SK-N-SH (cell line): Measurements from ENCODE around the gene HPRT1. TPM values are rescaled to one million over a fixed set of nuclear protein-coding genes. Genes with fewer than 3 reads are reported as not detected.
A peak's percentile ranks its signal among the peaks of the same experiment; 100 is the strongest.

Experiments used
- CTCF ChIA-PET: fragments of 300-600, 350-600 bp; formaldehyde crosslinking; extraction: SDS; loops from one replicate; lab custom pipeline; 2021; lab: Yijun Ruan, JAX
- POLR2A ChIA-PET: fragments of 350-600 bp; sonication (Branson Sonifier 250); formaldehyde crosslinking; extraction: SDS; loops from one replicate; lab custom pipeline; 2020; ENCODE audit warnings: antibody characterized with exemption, inconsistent platforms; lab: Yijun Ruan, JAX
- DNase-seq: peaks from one replicate; pipeline ENCODE4 v3.0.0; 2012
- H2AFZ ChIP-seq: fragments of 200-600 bp; sonication (generic); 2 replicates; pipeline ENCODE4 v1.8.1; 2016; ENCODE audit warnings: antibody characterized with exemption, mild to moderate bottlenecking, low read depth
- H3F3A ChIP-seq: fragments of 200-600 bp; sonication (generic); replicated peaks from 2 replicates; pipeline ENCODE3; 2016; ENCODE audit warnings: antibody characterized with exemption, mild to moderate bottlenecking; ENCODE audit not compliant: insufficient read depth
- H3K27ac ChIP-seq, 2 experiments: fragments of 200-500 bp in 1 of 2; fragments of 200-600 bp in 1 of 2; sonication (Bioruptor generic) in 1 of 2; sonication (generic), shearing (Covaris generic) in 1 of 2; 2 replicates each; pipeline versions ENCODE4 v1.5.1 to v1.6.1; 2014 to 2016; ENCODE audit warnings: low read depth in 2 of 2, inconsistent platforms in 1 of 2, low read length in 1 of 2, mild to moderate bottlenecking in 1 of 2, mixed read lengths in 1 of 2
- H3K27me3 ChIP-seq: fragments of 200-600 bp; sonication (generic), shearing (Covaris generic); 2 replicates; pipeline ENCODE4 v1.6.1; 2016; ENCODE audit warnings: mixed run types; ENCODE audit not compliant: insufficient read depth
- H3K36me3 ChIP-seq, 2 experiments: fragments of 200-500 bp in 1 of 2; fragments of 200-600 bp in 1 of 2; sonication (Bioruptor generic) in 1 of 2; sonication (generic) in 1 of 2; replicated peaks in 1 of 2; 2 replicates each; pipeline versions ENCODE3 to v1.5.1; 2014 to 2016; ENCODE audit warnings: low read length in 1 of 2, mild to moderate bottlenecking in 1 of 2; ENCODE audit not compliant: insufficient read depth in 2 of 2, control insufficient read depth in 1 of 2
- H3K4me1 ChIP-seq, 2 experiments: fragments of 200-500 bp in 1 of 2; fragments of 200-600 bp in 1 of 2; sonication (Bioruptor generic) in 1 of 2; sonication (generic), shearing (Covaris generic) in 1 of 2; 2 replicates each; pipeline versions ENCODE4 v1.5.1 to v1.6.1; 2014 to 2016; ENCODE audit warnings: low read depth in 1 of 2, low read length in 1 of 2, mixed run types in 1 of 2; ENCODE audit not compliant: insufficient read depth in 2 of 2, control insufficient read depth in 1 of 2
- H3K4me2 ChIP-seq: fragments of 200-600 bp; sonication (generic), shearing (Covaris generic); 2 replicates; pipeline ENCODE4 v1.6.1; 2017; ENCODE audit warnings: mixed run types
- H3K4me3 ChIP-seq, 2 experiments: fragments of 200-500 bp in 1 of 2; fragments of 200-600 bp in 1 of 2; sonication (Bioruptor generic) in 1 of 2; sonication (generic), shearing (Covaris generic) in 1 of 2; 2 replicates each; pipeline versions ENCODE4 v1.5.1 to v1.8.1; 2014 to 2016; ENCODE audit warnings: low read depth in 2 of 2, inconsistent platforms in 1 of 2, low read length in 1 of 2, mild to moderate bottlenecking in 1 of 2, mixed read lengths in 1 of 2, moderate library complexity in 1 of 2
- H3K79me2 ChIP-seq: fragments of 200-600 bp; sonication (generic); 2 replicates; pipeline ENCODE4 v1.8.1; 2017; ENCODE audit warnings: mild to moderate bottlenecking; ENCODE audit not compliant: insufficient read depth
- H3K9ac ChIP-seq: fragments of 200-600 bp; sonication (generic); 2 replicates; pipeline ENCODE4 v1.6.1; 2017; ENCODE audit warnings: mixed run types
- H3K9me2 ChIP-seq: fragments of 200-600 bp; sonication (generic); 2 replicates; pipeline ENCODE4 v1.6.1; 2017; ENCODE audit warnings: mixed run types
- H3K9me3 ChIP-seq: fragments of 200-600 bp; sonication (generic); 2 replicates; pipeline ENCODE4 v1.6.1; 2017; ENCODE audit warnings: mixed run types, mild to moderate bottlenecking, moderate library complexity
- H4K20me1 ChIP-seq: fragments of 200-600 bp; sonication (generic); 2 replicates; pipeline ENCODE4 v1.6.1; 2017; ENCODE audit warnings: mild to moderate bottlenecking, mixed run types; ENCODE audit not compliant: insufficient read depth
- EZH2phosphoT487 ChIP-seq: fragments of 200-600 bp; sonication (generic); IDR thresholded peaks from 2 replicates; pipeline ENCODE4 v1.6.1; 2017; ENCODE audit warnings: low read depth, mixed run types, mild to moderate bottlenecking, antibody characterized with exemption, moderate library complexity, borderline replicate concordance
- GABPA ChIP-seq: IDR thresholded peaks from 2 replicates; pipeline ENCODE4 v1.4.0; 2012; ENCODE audit warnings: low read depth, mild to moderate bottlenecking
- MAX ChIP-seq: IDR thresholded peaks from 2 replicates; pipeline ENCODE4 v1.4.0; 2012; ENCODE audit warnings: low read depth
- MXI1 ChIP-seq: IDR thresholded peaks from 2 replicates; pipeline ENCODE4 v1.6.1; 2012; ENCODE audit warnings: mild to moderate bottlenecking, low read depth, low read length, improper control_type of control experiment
- NFIC ChIP-seq: IDR thresholded peaks from 2 replicates; pipeline ENCODE4 v1.4.0; 2012; ENCODE audit warnings: borderline replicate concordance
- RAD21 ChIP-seq: IDR thresholded peaks from 2 replicates; pipeline ENCODE4 v1.6.1; 2012; ENCODE audit warnings: mild to moderate bottlenecking, low read length
- RCOR1 ChIP-seq: fragments of 150-350 bp; IDR thresholded peaks from 2 replicates; pipeline ENCODE4 v1.6.1; 2017; ENCODE audit warnings: antibody characterized with exemption, low read length
- SMC3 ChIP-seq: IDR thresholded peaks from 2 replicates; pipeline ENCODE4 v1.6.1; 2012; ENCODE audit warnings: low read depth, low read length, improper control_type of control experiment
- TCF12 ChIP-seq: IDR thresholded peaks from 2 replicates; pipeline ENCODE4 v1.4.0; 2012
- TEAD4 ChIP-seq: IDR thresholded peaks from 2 replicates; pipeline ENCODE4 v1.4.0; 2012; ENCODE audit warnings: mild to moderate bottlenecking, borderline replicate concordance; ENCODE audit not compliant: insufficient read depth
- WGBS: methylation state at CpG from one replicate; pipeline ENCODE4 v1.1.6; 2017; ENCODE audit warnings: low lambda C conversion rate; 5-methylcytosine and 5-hydroxymethylcytosine counted together
- polyA plus RNA-seq, 3 experiments: library from polyadenylated mRNA; depleted of rRNA; stranded (reverse); fragments of >200 nt; gene quantifications; 2 replicates each; pipeline ENCODE4 v1.2.3, GENCODE V29; 2012
- TF ChIP-seq, protein P1 (sequence below): fragments of 200-600 bp; sonication (generic); IDR thresholded peaks from 2 replicates; pipeline ENCODE4 v1.6.1; 2017; ENCODE audit warnings: antibody characterized with exemption, mild to moderate bottlenecking, moderate library complexity

The HPRT1 gene
- polyA plus RNA-seq, 1 of the 3 experiments (the other 2 are of a cell fraction), result 42.3 TPM

DNA sequence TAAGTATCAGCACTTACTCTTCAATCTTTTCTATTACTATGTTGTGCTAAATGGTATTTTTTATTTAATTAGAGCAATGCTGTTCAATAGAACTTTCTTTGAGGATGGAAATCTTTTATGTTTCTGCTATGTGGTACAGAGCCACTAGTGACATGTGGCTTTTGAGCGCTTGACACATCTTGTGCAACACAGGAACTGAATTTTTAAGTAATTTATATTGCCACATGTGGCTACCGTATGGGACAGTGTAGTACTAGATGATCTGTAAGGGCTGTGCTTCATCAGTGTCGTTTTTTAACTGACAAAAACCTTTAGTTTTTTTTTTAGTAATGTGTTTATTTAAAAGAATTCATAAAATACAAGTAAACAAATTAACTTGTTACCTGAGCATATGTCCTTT lies 22.4 kb downstream of the HPRT1 start:
- ChIA-PET CTCF (interaction anchor here (1.4 kb wide), 1 partner anchor 21 kb away, joined by 4 read pairs; no protein-coding TSS in a partner anchor), POLR2A (no interaction called here)
- Histone ChIP-seq H3K9ac (no peak overlapping the region), H3K9me3 (no peaks in the 10 kb centered on the region), H3K4me3 (no peak overlapping the region), H4K20me1 (no peaks in the 10 kb centered on the region), H3K27ac (no peak overlapping the region), H3F3A (peaks cover 3% of the 10 kb centered on the region), H3K4me1 (no peaks in the 10 kb centered on the region; a peak in 1 of 4 replicates), H3K79me2 (no peaks in the 10 kb centered on the region), H3K4me2 (no peak overlapping the region), H3K27me3 (no peaks in the 10 kb centered on the region), H2AFZ (no peak overlapping the region), H3K36me3 (peaks cover 8 to 13% of the 10 kb centered on the region in 2 experiments), H3K9me2 (no peaks in the 10 kb centered on the region)
- TF ChIP-seq NFIC (no peak), TCF12 (no peak), GABPA (no peak), RCOR1 (no peak), TEAD4 (no peak), MXI1 (no peak)
- DNase-seq, result no peak
- 54% methylated on average over 3 of the region's 3 CpGs for WGBS

DNA sequence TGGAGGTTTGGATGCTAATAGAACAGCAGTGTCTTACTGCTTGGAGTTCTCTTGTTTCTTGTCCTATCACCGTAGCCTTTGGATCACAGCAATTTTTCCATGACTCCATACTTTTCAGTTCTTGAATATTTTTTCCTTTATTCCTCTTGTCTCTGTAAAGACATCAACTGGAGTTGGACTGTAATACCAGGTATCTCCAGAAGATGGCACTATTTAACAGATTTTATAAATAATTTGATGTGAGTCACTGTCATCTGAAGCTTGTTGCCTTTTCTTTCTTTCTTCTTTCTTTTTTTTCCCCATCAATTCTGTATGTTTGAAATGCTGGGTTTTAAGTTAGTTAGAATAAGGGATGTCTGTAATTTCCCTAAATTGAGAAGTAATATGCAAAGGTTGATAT lies 24.1 kb downstream of the HPRT1 start:
- Histone ChIP-seq H3K9me2 (no peaks in the 10 kb centered on the region), H3K9ac (no peak overlapping the region), H3K36me3 (peaks cover 13 to 20% of the 10 kb centered on the region in 2 experiments), H3K27ac (peak overlapping the region in 1 of 2 experiments; percentile 28; a peak in 1 of 4 replicates), H3K9me3 (no peaks in the 10 kb centered on the region), H3K4me1 (no peaks in the 10 kb centered on the region; a peak in 1 of 4 replicates), H3K4me3 (no peak overlapping the region), H4K20me1 (no peaks in the 10 kb centered on the region)
- peak; percentile 18 for DNase-seq
- CTCF ChIA-PET, result interaction anchor here (0.6 to 2.0 kb wide), 26 partner anchors 9 to 539 kb away, joined by 3 to 21 read pairs (median 3); no protein-coding TSS in a partner anchor
- whole genome bisulfite sequencing, result 7% methylated on average over 1 of the region's 1 CpG
- TF ChIP-seq EZH2phosphoT487 (no peak), SMC3 (peak; percentile 44), RAD21 (peak; percentile 71)
- TF ChIP-seq, protein P1, sequence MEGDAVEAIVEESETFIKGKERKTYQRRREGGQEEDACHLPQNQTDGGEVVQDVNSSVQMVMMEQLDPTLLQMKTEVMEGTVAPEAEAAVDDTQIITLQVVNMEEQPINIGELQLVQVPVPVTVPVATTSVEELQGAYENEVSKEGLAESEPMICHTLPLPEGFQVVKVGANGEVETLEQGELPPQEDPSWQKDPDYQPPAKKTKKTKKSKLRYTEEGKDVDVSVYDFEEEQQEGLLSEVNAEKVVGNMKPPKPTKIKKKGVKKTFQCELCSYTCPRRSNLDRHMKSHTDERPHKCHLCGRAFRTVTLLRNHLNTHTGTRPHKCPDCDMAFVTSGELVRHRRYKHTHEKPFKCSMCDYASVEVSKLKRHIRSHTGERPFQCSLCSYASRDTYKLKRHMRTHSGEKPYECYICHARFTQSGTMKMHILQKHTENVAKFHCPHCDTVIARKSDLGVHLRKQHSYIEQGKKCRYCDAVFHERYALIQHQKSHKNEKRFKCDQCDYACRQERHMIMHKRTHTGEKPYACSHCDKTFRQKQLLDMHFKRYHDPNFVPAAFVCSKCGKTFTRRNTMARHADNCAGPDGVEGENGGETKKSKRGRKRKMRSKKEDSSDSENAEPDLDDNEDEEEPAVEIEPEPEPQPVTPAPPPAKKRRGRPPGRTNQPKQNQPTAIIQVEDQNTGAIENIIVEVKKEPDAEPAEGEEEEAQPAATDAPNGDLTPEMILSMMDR, result peak; percentile 80
- TF ChIP-seq, all 33 proteins: peak for 3
- no peaks in the 10 kb centered on the region for H3K27me3 ChIP-seq
- no peak overlapping the region for H2AFZ ChIP-seq
- H3F3A ChIP-seq, result peaks cover 3% of the 10 kb centered on the region
- POLR2A ChIA-PET, result no interaction called here
- no peaks in the 10 kb centered on the region for H3K79me2 ChIP-seq
- no peak overlapping the region for H3K4me2 ChIP-seq

GRCh38 chrX:134501941-134502340 lies 42.0 kb downstream of the HPRT1 start:
- Histone ChIP-seq H4K20me1 (no peaks in the 10 kb centered on the region), H3K9me3 (no peaks in the 10 kb centered on the region), H2AFZ (no peak overlapping the region), H3K4me2 (no peak overlapping the region), H3K27me3 (no peaks in the 10 kb centered on the region), H3K4me3 (no peak overlapping the region; a peak in 1 of 4 replicates), H3F3A (no peaks in the 10 kb centered on the region), H3K9ac (no peak overlapping the region), H3K36me3 (peaks cover 2 to 5% of the 10 kb centered on the region in 2 experiments), H3K4me1 (no peaks in the 10 kb centered on the region), H3K27ac (no peak overlapping the region), H3K9me2 (no peaks in the 10 kb centered on the region), H3K79me2 (no peaks in the 10 kb centered on the region)
- DNase-seq, result no peak
- TF ChIP-seq MAX, result no peak
- 39% methylated on average over 2 of the region's 2 CpGs for WGBS
- CTCF ChIA-PET, result interaction anchor here (1.0 to 1.9 kb wide), 6 partner anchors 11 to 281 kb away, joined by 3 to 7 read pairs (median 3); no protein-coding TSS in a partner anchor
- POLR2A ChIA-PET, result no interaction called here
